Endothelial cell (in vitro differentiated cells): ENCODE data around the gene NOM1. TPM values are rescaled to one million over a fixed set of nuclear protein-coding genes. Genes with fewer than 3 reads are reported as not detected.

Experiments
- DNase-seq: peaks from one replicate; pipeline ENCODE4 v3.0.0; 2021; ENCODE audit warnings: low spot score
- H3K27ac Mint-ChIP-seq: one replicate; pipeline ENCODE4 v1.8.0; 2021; ENCODE audit warnings: mixed read lengths, inconsistent platforms; ENCODE audit not compliant: unreplicated experiment
- H3K27me3 Mint-ChIP-seq: one replicate; pipeline ENCODE4 v1.8.0; 2021; ENCODE audit warnings: mild to moderate bottlenecking, moderate library complexity, mixed read lengths, inconsistent platforms; ENCODE audit not compliant: unreplicated experiment
- H3K36me3 Mint-ChIP-seq: one replicate; pipeline ENCODE4 v1.8.0; 2021; ENCODE audit warnings: mild to moderate bottlenecking, low read depth, mixed read lengths, inconsistent platforms; ENCODE audit not compliant: unreplicated experiment
- H3K4me1 Mint-ChIP-seq: one replicate; pipeline ENCODE4 v1.8.0; 2021; ENCODE audit warnings: mild to moderate bottlenecking, mixed read lengths, inconsistent platforms; ENCODE audit not compliant: unreplicated experiment
- H3K4me3 Mint-ChIP-seq: one replicate; pipeline ENCODE4 v1.8.0; 2021; ENCODE audit warnings: mild to moderate bottlenecking, mixed read lengths, inconsistent platforms; ENCODE audit not compliant: unreplicated experiment
- H3K9me3 Mint-ChIP-seq: one replicate; pipeline ENCODE4 v1.8.0; 2021; ENCODE audit warnings: mixed read lengths, inconsistent platforms; ENCODE audit not compliant: unreplicated experiment
- CTCF ChIP-seq: fragments of 200-600 bp; sonication (generic); IDR thresholded peaks from one replicate; pipeline ENCODE4 v1.5.0; 2021; ENCODE audit warnings: antibody characterized with exemption; ENCODE audit not compliant: unreplicated experiment
- total RNA-seq: library from RNA; stranded (reverse); fragmentation: NEBNext Ultra II Directional; extraction: Animal tissue kit (Norgen Biotek cat#: 25700); gene quantifications from one replicate; pipeline ENCODE4 v1.2.1, GENCODE V29; 2021; ENCODE audit not compliant: unreplicated experiment

Gene NOM1
- total RNA-seq, 1 donor from 2014 or later = 33.6 TPM

DNA sequence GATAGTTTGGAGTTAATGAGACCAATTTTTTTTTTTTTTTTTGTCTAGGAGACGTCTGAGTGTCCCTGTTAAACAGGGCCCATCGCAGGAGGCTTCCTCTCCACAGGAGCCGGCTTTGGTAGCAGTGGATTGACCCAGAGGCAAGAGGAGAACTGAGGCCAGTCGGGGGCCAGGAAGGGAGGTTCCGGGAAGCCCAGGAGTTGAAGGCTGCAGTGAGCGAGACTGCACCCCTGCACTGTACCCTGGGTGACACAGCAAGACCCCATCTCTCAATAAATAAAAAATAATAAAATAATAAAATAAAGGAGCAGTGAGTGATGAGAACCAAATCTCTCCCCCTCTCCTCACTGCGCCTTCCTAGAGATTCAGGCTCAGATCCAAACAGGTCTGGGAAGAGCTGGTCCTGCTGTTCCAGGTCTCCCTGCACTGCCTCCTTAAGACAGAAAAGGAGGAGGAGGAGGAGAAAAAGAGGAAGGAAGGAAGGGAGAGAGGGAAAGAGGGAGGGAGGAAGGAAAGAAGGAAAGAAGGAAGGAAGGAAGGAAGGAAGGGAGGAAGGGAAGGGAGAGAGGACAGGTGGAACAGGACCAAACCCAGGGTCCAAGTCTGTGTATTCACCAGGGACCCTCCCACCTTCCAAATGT lies 57.4 kb downstream of the NOM1 start:
- H3K36me3 Mint-ChIP-seq = peaks cover 5% of the 10 kb centered on the region
- no peak overlapping the region for H3K27ac Mint-ChIP-seq
- no peak for TF ChIP-seq CTCF
- H3K4me3 Mint-ChIP-seq = no peak overlapping the region
- DNase-seq = no peak
- peaks cover 35% of the 10 kb centered on the region for H3K27me3 Mint-ChIP-seq
- no peaks in the 10 kb centered on the region for H3K9me3 Mint-ChIP-seq
- peaks cover 18% of the 10 kb centered on the region for H3K4me1 Mint-ChIP-seq

DNA sequence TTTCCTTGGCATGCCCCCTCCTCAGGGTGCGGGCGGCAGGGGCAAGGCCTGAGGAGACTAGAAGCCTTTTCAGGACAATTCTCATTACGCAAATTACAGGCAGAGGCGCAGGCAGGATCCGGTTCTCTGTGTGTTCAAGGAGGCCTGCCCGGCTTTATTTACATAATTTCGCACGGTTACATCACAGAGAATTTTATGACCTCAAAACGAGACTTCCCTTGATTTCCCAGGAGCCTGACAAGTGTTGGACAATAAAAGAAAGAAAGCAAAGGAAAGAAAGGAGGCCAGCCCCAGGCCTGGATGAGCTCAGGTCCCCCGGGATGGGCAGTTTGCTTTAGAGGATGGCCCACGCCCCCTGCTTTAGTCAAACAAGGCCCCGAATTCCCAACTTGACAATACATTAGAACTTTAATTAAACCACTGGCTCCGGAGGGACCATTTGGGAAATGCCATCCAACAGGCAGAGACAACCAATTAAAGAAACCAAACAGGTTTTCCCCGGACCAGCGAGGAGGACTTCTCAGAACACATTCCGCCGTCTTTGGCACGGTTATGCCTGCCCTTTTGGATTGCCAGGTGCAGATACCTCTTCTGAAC lies 58.1 kb downstream of the NOM1 start:
- no peak for DNase-seq
- H3K4me1 Mint-ChIP-seq = peaks cover 17% of the 10 kb centered on the region
- H3K27ac Mint-ChIP-seq = no peak overlapping the region
- no peaks in the 10 kb centered on the region for H3K9me3 Mint-ChIP-seq
- peaks cover 5% of the 10 kb centered on the region for H3K36me3 Mint-ChIP-seq
- TF ChIP-seq CTCF = no peak
- H3K4me3 Mint-ChIP-seq = peak overlapping the region; percentile 25
- peaks cover 39% of the 10 kb centered on the region for H3K27me3 Mint-ChIP-seq

- Mint-ChIP-seq H3K4me1 (peaks cover 17% of the 10 kb centered on the region), H3K27me3 (peaks cover 39% of the 10 kb centered on the region), H3K9me3 (no peaks in the 10 kb centered on the region), H3K4me3 (peak overlapping the region; percentile 74), H3K36me3 (peaks cover 5% of the 10 kb centered on the region), H3K27ac (no peak overlapping the region)
- no peak for TF ChIP-seq CTCF
- DNase-seq = no peak
Observed at GRCh38 chr7:157008206-157009169, 59.0 kb downstream of the NOM1 start.

DNA sequence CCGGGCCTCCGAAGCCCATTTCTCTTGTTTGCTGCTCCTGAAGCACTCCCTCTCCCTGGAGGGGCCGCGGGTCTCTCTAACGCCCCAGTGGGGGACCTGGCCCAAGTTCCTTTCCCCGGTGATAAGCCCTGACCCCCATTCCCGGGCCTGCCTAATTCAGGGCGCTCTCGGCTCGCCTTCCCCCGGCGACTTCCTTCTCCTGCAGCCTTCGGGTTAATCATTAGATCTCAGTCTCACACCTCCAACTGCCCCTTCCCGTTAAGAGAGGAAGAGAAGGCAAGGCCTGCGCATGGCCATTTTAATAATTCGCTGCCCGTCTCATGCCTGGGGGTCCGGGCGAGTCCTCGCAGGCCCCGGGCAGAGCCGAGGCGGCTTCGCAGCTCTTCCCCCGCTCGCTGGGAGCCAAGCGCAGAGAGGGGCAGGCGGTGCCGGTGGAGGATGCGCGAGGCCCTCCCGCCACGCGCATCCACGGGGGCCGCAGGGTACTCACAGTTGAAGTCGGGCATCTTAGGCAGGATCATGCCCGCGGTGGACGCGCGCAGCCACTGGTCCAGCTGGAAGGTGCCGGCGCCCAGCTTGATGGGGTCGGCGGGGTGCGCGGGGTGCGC lies 59.8 kb downstream of the NOM1 start:
- no peaks in the 10 kb centered on the region for H3K9me3 Mint-ChIP-seq
- peaks cover 5% of the 10 kb centered on the region for H3K36me3 Mint-ChIP-seq
- peaks cover 37% of the 10 kb centered on the region for H3K27me3 Mint-ChIP-seq
- peak overlapping the region; percentile 47 for H3K4me3 Mint-ChIP-seq
- H3K27ac Mint-ChIP-seq = no peak overlapping the region
- peaks cover 24% of the 10 kb centered on the region for H3K4me1 Mint-ChIP-seq
- no peak for DNase-seq
- no peak for TF ChIP-seq CTCF
